CD4-positive, alpha-beta memory T cell (primary cell): Measurements from ENCODE around the gene ZBTB3. TPM values are rescaled to one million over a fixed set of nuclear protein-coding genes. Genes with fewer than 3 reads are reported as not detected.

Source experiments
- CTCF ChIA-PET: fragments of 350-600 bp; sonication (Branson Sonifier 250); formaldehyde crosslinking; loops from one replicate; lab custom pipeline; 2021; ENCODE audit warnings: inconsistent platforms; ENCODE audit not compliant: partially characterized antibody; lab: Charles Lee
- POLR2A ChIA-PET: fragments of 350-600 bp; sonication (Branson Sonifier 250); formaldehyde crosslinking; loops from one replicate; lab custom pipeline; 2021; ENCODE audit not compliant: partially characterized antibody; lab: Charles Lee
- DNase-seq, 5 donors: peaks; one replicate each; pipeline versions ENCODE4 v3.0.0 to v3.0.0-alpha.2; 2020 to 2022; ENCODE audit warnings: mixed read lengths in 1 of 5
- H3K27ac ChIP-seq: one replicate; pipeline ENCODE4 v1.7.0; 2013; ENCODE audit warnings: low read depth, low read length
- H3K27me3 ChIP-seq: 2 replicates; pipeline ENCODE4 v1.7.0; 2013; ENCODE audit warnings: mild to moderate bottlenecking, low read length, moderate library complexity; ENCODE audit not compliant: insufficient read depth
- H3K36me3 ChIP-seq: 2 replicates; pipeline ENCODE4 v1.7.0; 2013; ENCODE audit warnings: mild to moderate bottlenecking, low read length, moderate library complexity; ENCODE audit not compliant: insufficient read depth
- H3K4me1 ChIP-seq: 2 replicates; pipeline ENCODE4 v1.7.0; 2013; ENCODE audit warnings: mild to moderate bottlenecking, low read length, moderate library complexity; ENCODE audit not compliant: insufficient read depth
- H3K4me3 ChIP-seq, 2 donors: one replicate each; pipeline ENCODE4 v1.7.0; 2013; ENCODE audit warnings: low read length in 2 of 2, mild to moderate bottlenecking in 1 of 2
- H3K9me3 ChIP-seq, 2 donors: one replicate each; pipeline ENCODE4 v1.7.0; 2013; ENCODE audit warnings: low read length in 2 of 2, control low read depth in 1 of 2; ENCODE audit not compliant: control insufficient read depth in 1 of 2
- H3K27ac Mint-ChIP-seq, 7 donors: one replicate each; pipeline ENCODE4 v1.8.0; 2020 to 2021; ENCODE audit warnings: mixed read lengths in 7 of 7, mild to moderate bottlenecking in 6 of 7, inconsistent platforms in 3 of 7, moderate library complexity in 3 of 7
- H3K27me3 Mint-ChIP-seq, 2 donors: one replicate each; pipeline ENCODE4 v1.8.0; 2020 to 2021; ENCODE audit warnings: mixed read lengths in 2 of 2
- H3K36me3 Mint-ChIP-seq, 2 donors: one replicate each; pipeline ENCODE4 v1.8.0; 2020 to 2021; ENCODE audit warnings: mixed read lengths in 2 of 2, inconsistent platforms in 1 of 2, mild to moderate bottlenecking in 1 of 2
- H3K4me1 Mint-ChIP-seq, 4 donors: one replicate each; pipeline ENCODE4 v1.8.0; 2020 to 2021; ENCODE audit warnings: mixed read lengths in 4 of 4, mild to moderate bottlenecking in 1 of 4
- H3K4me3 Mint-ChIP-seq, 8 donors: one replicate each; pipeline ENCODE4 v1.8.0; 2020 to 2021; ENCODE audit warnings: mixed read lengths in 8 of 8, mild to moderate bottlenecking in 7 of 8, moderate library complexity in 6 of 8, inconsistent platforms in 3 of 8
- H3K9me3 Mint-ChIP-seq, 8 donors: one replicate each; pipeline ENCODE4 v1.8.0; 2020 to 2021; ENCODE audit warnings: mixed read lengths in 8 of 8, mild to moderate bottlenecking in 5 of 8, inconsistent platforms in 3 of 8, moderate library complexity in 1 of 8
- intact Hi-C: fragments of 100-400 bp; cut with micrococcal nuclease; formaldehyde crosslinking; loops from one replicate; pipeline ENCODE4 v1.15.1; 2023
- polyA plus RNA-seq, 2 donors: library from polyadenylated mRNA; unstranded; fragments of 300-500 nt; fragmentation: Illumina TruSeq; gene quantifications; one replicate each; pipeline ENCODE4 v1.2.3, GENCODE V29; 2021
- total RNA-seq, 2 experiments: library from RNA; stranded (reverse); gene quantifications; one replicate each; pipeline ENCODE4 v1.2.3, GENCODE V29; 2021

ZBTB3 gene
- total and polyA plus RNA-seq, 4 experiments from 2014 or later: 6.0 to 27.9 (median 17.9) TPM

GRCh38 chr11:62715150-62716130 lies 38.5 kb downstream of the ZBTB3 start:
- POLR2A ChIA-PET: interaction anchor here (0.7 to 15.3 kb wide), 9 partner anchors 4 to 140 kb away, joined by 3 to 283 read pairs (median 4); partner anchors contain the start of genes BSCL2, C11orf98, CSKMT and GNG3

GRCh38 chr11:62713343-62713742 lies 40.6 kb downstream of the ZBTB3 start:
- H3K4me3 ChIP-seq: no peak overlapping the region
- peaks cover 45% of the 10 kb centered on the region for H3K4me1 ChIP-seq
- no peaks in the 10 kb centered on the region for H3K27me3 ChIP-seq
- peak overlapping the region; percentile 23 for H3K27ac ChIP-seq
- Mint-ChIP-seq H3K9me3 (no peaks in the 10 kb centered on the region), H3K4me1 (peaks cover 32 to 66% (median 50%) of the 10 kb centered on the region in 4 donors), H3K27me3 (no peaks in the 10 kb centered on the region), H3K27ac (peak overlapping the region; percentile 57 to 85 (median 69)), H3K36me3 (peaks cover 43 to 82% of the 10 kb centered on the region in 2 donors), H3K4me3 (peak overlapping the region in 2 of 8 donors; percentile 22 to 35)
- ChIA-PET CTCF (interaction anchor here (1.0 kb wide), 1 partner anchor 49 kb away, joined by 3 read pairs; the partner anchor contains the start of gene C11orf98), POLR2A (interaction anchor here (1.0 to 14.3 kb wide), 3 partner anchors 10 to 128 kb away, joined by 3 to 283 read pairs (median 4); partner anchors contain the start of genes HNRNPUL2 and TTC9C)
- H3K9me3 ChIP-seq: no peaks in the 10 kb centered on the region
- H3K36me3 ChIP-seq: peaks cover 56% of the 10 kb centered on the region
- intact Hi-C loops: no loop called here
- DNase-seq: no peak

More at GRCh38 chr11:62715150-62716130, 38.5 kb downstream of the ZBTB3 start:
- CTCF ChIA-PET: interaction anchor here (0.6 to 1.0 kb wide), 2 partner anchors 71 to 146 kb away, joined by 4 read pairs; no protein-coding TSS in a partner anchor
- DNase-seq: no peak
- Mint-ChIP-seq H3K36me3 (peaks cover 54 to 77% of the 10 kb centered on the region in 2 donors), H3K4me1 (peaks cover 28 to 56% (median 45%) of the 10 kb centered on the region in 4 donors), H3K9me3 (no peaks in the 10 kb centered on the region), H3K27ac (peak overlapping the region in 6 of 7 donors; percentile 19 to 70 (median 58)), H3K4me3 (peak overlapping the region in 1 of 8 donors; percentile 45), H3K27me3 (no peaks in the 10 kb centered on the region)
- no peaks in the 10 kb centered on the region for H3K9me3 ChIP-seq
- intact Hi-C loops: no loop called here
- peaks cover 29% of the 10 kb centered on the region for H3K4me1 ChIP-seq
- H3K27me3 ChIP-seq: no peaks in the 10 kb centered on the region
- H3K27ac ChIP-seq: no peak overlapping the region
- no peak overlapping the region for H3K4me3 ChIP-seq
- peaks cover 76% of the 10 kb centered on the region for H3K36me3 ChIP-seq

- Histone ChIP-seq H3K27me3 (no peaks in the 10 kb centered on the region), H3K9me3 (no peaks in the 10 kb centered on the region), H3K36me3 (peaks cover 51% of the 10 kb centered on the region), H3K27ac (peak overlapping the region; percentile 23), H3K4me1 (peaks cover 50% of the 10 kb centered on the region), H3K4me3 (no peak overlapping the region)
- Mint-ChIP-seq H3K9me3 (no peaks in the 10 kb centered on the region), H3K27me3 (no peaks in the 10 kb centered on the region), H3K36me3 (peaks cover 38 to 77% of the 10 kb centered on the region in 2 donors), H3K4me1 (peaks cover 28 to 66% (median 49%) of the 10 kb centered on the region in 4 donors), H3K4me3 (peak overlapping the region in 2 of 8 donors; percentile 13 to 71), H3K27ac (peak overlapping the region; percentile 60 to 84 (median 73))
- intact Hi-C loops: no loop called here
- ChIA-PET CTCF (interaction anchor here (1.0 kb wide), 1 partner anchor 48 kb away, joined by 3 read pairs; the partner anchor contains the start of gene C11orf98), POLR2A (interaction anchor here (1.0 to 14.3 kb wide), 2 partner anchors 11 to 55 kb away, joined by 3 to 283 read pairs; partner anchors contain the start of genes HNRNPUL2 and TTC9C)
- no peak for DNase-seq
Measured at GRCh38 chr11:62712861-62713260, 41.1 kb downstream of the ZBTB3 start.

GRCh38 chr11:62712276-62712812 lies 41.6 kb downstream of the ZBTB3 start:
- H3K4me3 ChIP-seq: no peak overlapping the region
- CTCF ChIA-PET: interaction anchor here (1.0 to 1.5 kb wide), 2 partner anchors 15 to 48 kb away, joined by 3 read pairs; partner anchors contain the start of genes C11orf98 and HNRNPUL2
- no peaks in the 10 kb centered on the region for H3K9me3 ChIP-seq
- H3K4me1 Mint-ChIP-seq: peaks cover 28 to 67% (median 50%) of the 10 kb centered on the region in 4 donors
- no peaks in the 10 kb centered on the region for H3K27me3 Mint-ChIP-seq
- H3K27ac ChIP-seq: peak overlapping the region; percentile 23
- H3K9me3 Mint-ChIP-seq: no peaks in the 10 kb centered on the region
- H3K4me1 ChIP-seq: peaks cover 55% of the 10 kb centered on the region
- POLR2A ChIA-PET: interaction anchor here (0.6 to 14.3 kb wide), 6 partner anchors 11 to 143 kb away, joined by 3 to 283 read pairs (median 4); partner anchors contain the start of genes HNRNPUL2, LBHD1, TAF6L and TTC9C
- H3K4me3 Mint-ChIP-seq: peak overlapping the region in 4 of 8 donors; percentile 13 to 71 (median 16)
- H3K27ac Mint-ChIP-seq: peak overlapping the region; percentile 60 to 89 (median 78)
- H3K36me3 Mint-ChIP-seq: peaks cover 36 to 72% of the 10 kb centered on the region in 2 donors
- intact Hi-C loops: no loop called here
- peaks cover 46% of the 10 kb centered on the region for H3K36me3 ChIP-seq
- H3K27me3 ChIP-seq: no peaks in the 10 kb centered on the region
- DNase-seq: no peak

- Histone ChIP-seq H3K27me3 (no peaks in the 10 kb centered on the region), H3K36me3 (peaks cover 23% of the 10 kb centered on the region), H3K4me1 (peaks cover 75% of the 10 kb centered on the region), H3K4me3 (peak overlapping the region; percentile 77 to 80), H3K9me3 (no peaks in the 10 kb centered on the region), H3K27ac (peak overlapping the region; percentile 97)
- ChIA-PET CTCF (interaction anchor here (0.6 to 3.0 kb wide), 8 partner anchors 12 to 285 kb away, joined by 3 to 11 read pairs (median 3); partner anchors contain the start of genes SLC3A2, TAF6L, TMEM179B and TTC9C), POLR2A (interaction anchor here (0.6 to 14.3 kb wide), 31 partner anchors 12 to 307 kb away, joined by 3 to 283 read pairs (median 11); partner anchors contain the start of genes B3GAT3, C11orf98, CSKMT and EEF1G)
- H3K4me1 Mint-ChIP-seq: peaks cover 35 to 78% (median 54%) of the 10 kb centered on the region in 4 donors
- peaks cover 16 to 51% of the 10 kb centered on the region in 2 donors for H3K36me3 Mint-ChIP-seq
- peak overlapping the region; percentile 93 to 99 (median 99) for H3K27ac Mint-ChIP-seq
- DNase-seq: no peak
- H3K9me3 Mint-ChIP-seq: no peaks in the 10 kb centered on the region
- H3K27me3 Mint-ChIP-seq: no peaks in the 10 kb centered on the region
- intact Hi-C loops: no loop called here
- peak overlapping the region; percentile 90 to 98 (median 94) for H3K4me3 Mint-ChIP-seq
Measured at GRCh38 chr11:62710001-62710345, 44.0 kb downstream of the ZBTB3 start.

- Histone ChIP-seq H3K27ac (peak overlapping the region; percentile 97), H3K9me3 (no peaks in the 10 kb centered on the region), H3K36me3 (peaks cover 19% of the 10 kb centered on the region), H3K4me3 (peak overlapping the region; percentile 77 to 80), H3K4me1 (peaks cover 72% of the 10 kb centered on the region), H3K27me3 (no peaks in the 10 kb centered on the region)
- Mint-ChIP-seq H3K27me3 (no peaks in the 10 kb centered on the region), H3K9me3 (no peaks in the 10 kb centered on the region), H3K4me3 (peak overlapping the region; percentile 90 to 98 (median 94)), H3K27ac (peak overlapping the region; percentile 93 to 99 (median 99)), H3K36me3 (peaks cover 13 to 47% of the 10 kb centered on the region in 2 donors), H3K4me1 (peaks cover 35 to 73% (median 54%) of the 10 kb centered on the region in 4 donors)
- CTCF ChIA-PET: interaction anchor here (0.6 to 3.0 kb wide), 11 partner anchors 11 to 285 kb away, joined by 3 to 11 read pairs (median 3); partner anchors contain the start of genes C11orf98, CSKMT, HNRNPUL2 and SLC3A2
- intact Hi-C loops: loop anchor here (1.0 to 2.0 kb wide), 11 partner anchors 18 to 147 kb away; partner anchors contain the start of genes C11orf98, CSKMT, GANAB and HNRNPUL2
- POLR2A ChIA-PET: interaction anchor here (0.6 to 14.3 kb wide), 40 partner anchors 8 to 307 kb away, joined by 3 to 283 read pairs (median 6); partner anchors contain the start of genes B3GAT3, C11orf98, CSKMT and EEF1G
- DNase-seq: peak; percentile 97 to 99 (median 97)
Measured at GRCh38 chr11:62709247-62710000, 44.5 kb downstream of the ZBTB3 start.
